ENCODE data around the gene DNASE2. TPM values are rescaled to one million over a fixed set of nuclear protein-coding genes. Genes with fewer than 3 reads are reported as not detected.

The DNASE2 gene
- total and polyA plus RNA-seq, 7 donors, result 5.5 to 23.0 (median 9.7) TPM

DNA sequence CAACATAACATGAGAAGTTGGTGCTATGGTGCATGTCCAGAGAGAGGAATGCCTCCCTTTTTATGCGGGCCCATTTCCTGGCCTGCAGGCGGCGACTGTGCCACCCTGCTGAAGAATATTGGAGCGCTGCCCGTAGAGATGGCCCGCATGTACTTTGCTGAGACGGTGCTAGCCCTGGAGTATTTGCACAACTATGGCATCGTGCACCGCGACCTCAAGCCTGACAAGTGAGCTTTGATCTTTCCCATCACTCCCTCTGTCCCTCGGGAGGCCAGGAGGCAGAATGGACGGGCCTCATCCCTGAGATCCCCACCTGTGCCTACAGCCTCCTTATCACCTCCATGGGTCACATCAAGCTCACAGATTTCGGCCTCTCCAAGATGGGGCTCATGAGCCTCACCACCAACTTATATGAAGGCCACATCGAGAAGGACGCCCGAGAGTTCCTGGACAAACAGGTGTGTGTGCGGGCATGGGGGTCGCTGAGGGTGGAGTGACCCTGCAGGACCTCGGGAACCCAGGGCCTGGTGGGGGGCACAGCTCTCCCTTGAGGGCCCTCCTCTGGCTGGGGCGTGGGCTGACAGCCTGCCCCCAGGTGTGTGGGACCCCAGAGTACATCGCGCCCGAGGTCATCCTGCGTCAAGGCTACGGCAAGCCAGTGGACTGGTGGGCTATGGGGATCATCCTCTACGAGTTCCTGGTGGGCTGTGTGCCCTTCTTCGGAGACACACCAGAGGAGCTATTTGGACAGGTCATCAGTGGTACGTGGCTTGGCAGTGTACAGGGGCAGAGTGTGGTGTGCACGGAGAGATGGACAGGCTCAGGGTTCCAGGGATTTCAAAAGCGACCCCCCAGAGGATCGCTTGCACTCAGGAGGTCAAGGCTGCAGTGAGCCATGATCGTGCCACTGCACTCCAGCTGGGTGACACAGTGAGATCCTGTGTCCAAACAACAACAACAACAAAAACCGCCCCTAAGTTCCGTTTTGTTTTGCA is 16.2 kb downstream of the DNASE2 start:
- H3K36me3 ChIP-seq (ENCODE audit: insufficient read depth in 1 of 2, low read depth in 1 of 2), result no peaks in the 10 kb centered on the region
- 77 to 84% (median 79%) methylated on average over 34 of the region's 34 CpGs for WGBS, 3 donors
- H3K27ac ChIP-seq, result no peak overlapping the region
- no peak overlapping the region for H3K4me3 ChIP-seq
- TF ChIP-seq, protein P1, sequence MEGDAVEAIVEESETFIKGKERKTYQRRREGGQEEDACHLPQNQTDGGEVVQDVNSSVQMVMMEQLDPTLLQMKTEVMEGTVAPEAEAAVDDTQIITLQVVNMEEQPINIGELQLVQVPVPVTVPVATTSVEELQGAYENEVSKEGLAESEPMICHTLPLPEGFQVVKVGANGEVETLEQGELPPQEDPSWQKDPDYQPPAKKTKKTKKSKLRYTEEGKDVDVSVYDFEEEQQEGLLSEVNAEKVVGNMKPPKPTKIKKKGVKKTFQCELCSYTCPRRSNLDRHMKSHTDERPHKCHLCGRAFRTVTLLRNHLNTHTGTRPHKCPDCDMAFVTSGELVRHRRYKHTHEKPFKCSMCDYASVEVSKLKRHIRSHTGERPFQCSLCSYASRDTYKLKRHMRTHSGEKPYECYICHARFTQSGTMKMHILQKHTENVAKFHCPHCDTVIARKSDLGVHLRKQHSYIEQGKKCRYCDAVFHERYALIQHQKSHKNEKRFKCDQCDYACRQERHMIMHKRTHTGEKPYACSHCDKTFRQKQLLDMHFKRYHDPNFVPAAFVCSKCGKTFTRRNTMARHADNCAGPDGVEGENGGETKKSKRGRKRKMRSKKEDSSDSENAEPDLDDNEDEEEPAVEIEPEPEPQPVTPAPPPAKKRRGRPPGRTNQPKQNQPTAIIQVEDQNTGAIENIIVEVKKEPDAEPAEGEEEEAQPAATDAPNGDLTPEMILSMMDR (IDR thresholded peaks at IDR 0.05), result no peak
- no peak for DNase-seq
- peaks cover 4% of the 10 kb centered on the region for H3K4me1 ChIP-seq
- intact Hi-C loops (cut with DNase I), result no loop called here
- H3K9me3 ChIP-seq, result no peaks in the 10 kb centered on the region
- H3K27me3 ChIP-seq (ENCODE audit: insufficient read depth in 3 of 3, low read length in 2 of 3), result peaks cover 0 to 11% (median 6%) of the 10 kb centered on the region in 3 donors
- no peak for ATAC-seq

DNA sequence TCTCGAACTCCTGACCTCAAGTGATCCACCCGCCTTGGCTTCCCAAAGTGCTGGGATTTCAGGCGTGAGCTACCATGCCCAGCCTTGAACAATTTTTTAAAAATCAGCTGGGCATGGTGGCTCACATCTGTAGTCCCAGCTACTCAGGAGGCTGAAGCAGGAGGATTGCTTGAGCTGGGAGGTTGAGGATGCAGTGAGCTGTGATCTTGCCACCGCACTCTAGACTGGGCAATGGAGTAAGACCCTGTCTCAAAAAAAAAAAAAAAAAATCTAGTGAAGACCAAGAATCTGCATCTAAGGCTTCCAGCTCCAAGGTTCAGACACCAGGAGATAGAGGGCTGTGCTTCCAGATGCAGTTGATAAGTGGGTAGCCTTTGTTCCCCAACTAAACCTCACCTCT is 17.1 kb downstream of the DNASE2 start:
- Histone ChIP-seq H3K36me3 (ENCODE audit: insufficient read depth in 1 of 2, low read depth in 1 of 2) (no peaks in the 10 kb centered on the region), H3K4me1 (peaks cover 4% of the 10 kb centered on the region), H3K27ac (no peak overlapping the region), H3K9me3 (no peaks in the 10 kb centered on the region), H3K27me3 (ENCODE audit: insufficient read depth in 3 of 3, low read length in 2 of 3) (peaks cover 0 to 11% (median 6%) of the 10 kb centered on the region in 3 donors), H3K4me3 (no peak overlapping the region)
- TF ChIP-seq, protein P1 (IDR thresholded peaks at IDR 0.05), result no peak
- 83 to 85% (median 83%) methylated on average over 4 of the region's 4 CpGs for WGBS, 3 donors
- ATAC-seq (no peak), DNase-seq (no peak)
- intact Hi-C loops (cut with DNase I), result no loop called here

DNA sequence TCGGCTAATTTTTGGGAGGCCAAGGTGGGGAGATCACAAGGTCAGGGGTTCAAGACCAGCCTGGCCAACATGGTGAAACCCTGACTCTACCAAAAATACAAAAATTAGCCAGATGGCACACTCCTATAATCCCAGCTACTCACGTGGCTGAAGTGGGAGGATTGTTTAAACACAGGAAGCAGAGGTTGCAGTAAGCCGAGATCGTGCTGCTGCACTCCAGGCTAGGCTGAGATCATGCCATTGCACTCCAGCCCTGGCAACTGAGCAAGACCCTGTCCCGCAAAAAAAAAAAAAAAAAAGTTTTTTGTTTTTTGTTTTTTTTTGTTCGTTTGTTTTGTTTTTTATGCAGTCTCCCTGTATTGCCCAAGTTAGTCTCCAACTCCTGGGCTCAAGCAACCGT is 21.7 kb downstream of the DNASE2 start:
- Histone ChIP-seq H3K27ac (no peak overlapping the region), H3K9me3 (peaks cover 16% of the 10 kb centered on the region), H3K4me1 (no peaks in the 10 kb centered on the region), H3K36me3 (ENCODE audit: insufficient read depth in 1 of 2, low read depth in 1 of 2) (no peaks in the 10 kb centered on the region), H3K27me3 (ENCODE audit: insufficient read depth in 3 of 3, low read length in 2 of 3) (no peaks in the 10 kb centered on the region), H3K4me3 (no peak overlapping the region)
- TF ChIP-seq, protein P1 (IDR thresholded peaks at IDR 0.05), result no peak
- DNase-seq (no peak), ATAC-seq (no peak)
- 57 to 61% (median 59%) methylated on average over 7 of the region's 7 CpGs for WGBS, 3 donors
- intact Hi-C loops (cut with DNase I), result no loop called here

DNA sequence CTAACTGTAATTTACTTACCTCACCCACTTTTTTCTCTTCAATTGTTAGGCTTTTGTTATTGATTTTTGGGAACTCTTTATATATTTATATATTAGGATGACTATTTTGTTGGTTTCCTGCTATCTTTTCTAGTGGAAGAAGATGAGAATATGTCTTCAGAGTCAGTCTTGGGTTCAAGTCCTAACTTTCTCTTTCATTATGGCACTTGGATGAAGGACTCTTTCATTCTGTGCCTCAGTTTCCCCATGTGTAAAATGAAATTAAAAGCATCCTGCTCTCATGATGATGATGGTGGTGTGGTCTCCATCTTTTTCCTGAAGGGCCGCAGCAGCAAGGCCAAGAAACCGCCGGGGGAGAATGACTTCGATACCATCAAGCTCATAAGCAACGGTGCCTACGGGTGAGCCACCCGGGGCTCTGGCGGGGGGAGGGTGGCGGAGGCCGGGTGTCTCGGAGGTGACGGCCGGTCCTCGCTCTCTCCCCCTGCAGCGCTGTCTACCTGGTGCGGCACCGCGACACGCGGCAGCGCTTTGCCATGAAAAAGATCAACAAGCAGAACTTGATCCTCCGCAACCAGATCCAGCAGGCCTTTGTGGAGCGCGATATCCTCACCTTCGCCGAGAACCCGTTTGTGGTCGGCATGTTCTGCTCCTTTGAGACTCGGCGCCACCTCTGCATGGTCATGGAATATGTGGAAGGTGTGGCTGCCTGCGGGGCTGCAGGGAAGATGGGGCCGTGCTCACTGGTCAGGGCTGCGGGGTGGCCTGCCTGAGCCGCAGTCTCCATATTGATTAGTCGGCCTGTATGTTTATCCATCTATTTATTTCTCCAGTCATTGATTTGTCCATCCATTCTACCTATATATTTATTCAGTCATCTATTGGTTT is 23.0 kb downstream of the DNASE2 start:
- Histone ChIP-seq H3K4me3 (no peak overlapping the region), H3K36me3 (ENCODE audit: insufficient read depth in 1 of 2, low read depth in 1 of 2) (no peaks in the 10 kb centered on the region), H3K27ac (no peak overlapping the region), H3K27me3 (ENCODE audit: insufficient read depth in 3 of 3, low read length in 2 of 3) (no peaks in the 10 kb centered on the region), H3K4me1 (no peaks in the 10 kb centered on the region), H3K9me3 (peaks cover 16% of the 10 kb centered on the region)
- no peak for DNase-seq
- intact Hi-C loops (cut with DNase I), result no loop called here
- TF ChIP-seq, protein P1 (IDR thresholded peaks at IDR 0.05), result no peak
- no peak for ATAC-seq
- WGBS, 3 donors, result 91 to 93% (median 92%) methylated on average over 30 to 35 of the region's 35 CpGs
